HCT116 (cell line): ENCODE measurements around the gene IFI27L2. TPM values are rescaled to one million over a fixed set of nuclear protein-coding genes. Genes with fewer than 3 reads are reported as not detected.

Source experiments
- ATAC-seq: fragments of 200-7000 bp; cut with Tn5 transposase; 2 replicates; pipeline ENCODE4 v1.9.1; 2020; ENCODE audit warnings: mild to moderate bottlenecking, moderate library complexity
- BruUV-seq: library from RNA; stranded (reverse); fragments of 400-500 nt; replicated peaks from 2 replicates; lab custom pipeline; 2021; lab: Mats Ljungman, UMichigan
- CTCF ChIA-PET: fragments of 300-600 bp; sonication (Branson Sonifier 250); formaldehyde crosslinking; loops from one replicate; lab custom pipeline; 2021; ENCODE audit warnings: antibody characterized with exemption; lab: Charles Lee
- POLR2A ChIA-PET: fragments of 300-600, 350-600 bp; sonication (Branson Sonifier 250); formaldehyde crosslinking; loops from one replicate; lab custom pipeline; 2021; ENCODE audit warnings: antibody characterized with exemption; lab: Charles Lee
- RAD21 ChIA-PET, 2 experiments: fragments of 300-600 bp; sonication (Branson Sonifier 250); formaldehyde crosslinking; loops; one replicate each; lab custom pipeline; 2023; ENCODE audit warnings: low total read pairs in 2 of 2; ENCODE audit not compliant: uncharacterized antibody in 2 of 2, unreplicated experiment in 2 of 2, low non-redundant PET in 1 of 2; lab: Charles Lee
- DNase-seq: peaks from one replicate; pipeline ENCODE4 v3.0.0-alpha.2; 2010; ENCODE audit warnings: low read depth, low spot score
- H2AFZ ChIP-seq: fragments of 200-600 bp; shearing (Covaris generic), sonication (generic); 2 replicates; pipeline ENCODE4 v1.6.1; 2017; ENCODE audit warnings: low read depth, mixed run types, mixed read lengths, antibody characterized with exemption, low read length; ENCODE audit not compliant: poor library complexity, severe bottlenecking
- H3K27ac ChIP-seq: 2 replicates; pipeline ENCODE4 v1.5.1; 2012; ENCODE audit warnings: low read depth, low read length
- H3K27me3 ChIP-seq: fragments of 200-600 bp; sonication (generic); 2 replicates; pipeline ENCODE4 v1.6.1; 2016; ENCODE audit warnings: mixed run types, low read length, mixed read lengths; ENCODE audit not compliant: insufficient read depth
- H3K36me3 ChIP-seq, 2 experiments: fragments of 200-500 bp in 1 of 2; fragments of 200-600 bp in 1 of 2; sonication (Bioruptor generic) in 1 of 2; sonication (generic) in 1 of 2; 2 replicates each; pipeline versions ENCODE4 v1.5.1 to v1.6.1; 2014 to 2016; ENCODE audit warnings: low read length in 2 of 2, inconsistent platforms in 1 of 2, mixed read lengths in 1 of 2, mixed run types in 1 of 2; ENCODE audit not compliant: insufficient read depth in 2 of 2, control insufficient read depth in 1 of 2
- H3K4me1 ChIP-seq, 2 experiments: fragments of 200-600 bp in 1 of 2; sonication (generic) in 1 of 2; 2 replicates each; pipeline versions ENCODE4 v1.5.1 to v1.6.1; 2012 to 2017; ENCODE audit warnings: low read length in 2 of 2, inconsistent platforms in 1 of 2, mild to moderate bottlenecking in 1 of 2, mixed read lengths in 1 of 2, mixed run types in 1 of 2, moderate library complexity in 1 of 2; ENCODE audit not compliant: insufficient read depth in 2 of 2, control insufficient read depth in 1 of 2
- H3K4me2 ChIP-seq: fragments of 200-600 bp; sonication (generic); 2 replicates; pipeline ENCODE4 v1.6.1; 2017; ENCODE audit warnings: mixed run types, low read length, mixed read lengths
- H3K4me3 ChIP-seq, 2 experiments: fragments of 200-600 bp in 1 of 2; sonication (generic) in 1 of 2; replicated peaks in 1 of 2; 2 replicates each; pipeline ENCODE4 v1.5.1; 2011 to 2016; ENCODE audit warnings: low read length in 2 of 2, control low read depth in 1 of 2, low read depth in 1 of 2, mild to moderate bottlenecking in 1 of 2, mixed read lengths in 1 of 2, mixed run types in 1 of 2
- H3K79me2 ChIP-seq: fragments of 200-600 bp; sonication (generic); 2 replicates; pipeline ENCODE4 v1.6.1; 2017; ENCODE audit warnings: mild to moderate bottlenecking, mixed run types, low read length, moderate library complexity, mixed read lengths; ENCODE audit not compliant: insufficient read depth
- H3K9ac ChIP-seq: fragments of 200-600 bp; sonication (generic); 2 replicates; pipeline ENCODE4 v1.6.1; 2016; ENCODE audit warnings: low read length, mixed read lengths
- H3K9me2 ChIP-seq: fragments of 200-600 bp; sonication (generic), shearing (Covaris generic); 2 replicates; pipeline ENCODE4 v1.6.1; 2017; ENCODE audit warnings: mixed run types, mild to moderate bottlenecking, moderate library complexity; ENCODE audit not compliant: insufficient read depth
- H3K9me3 ChIP-seq, 2 experiments: fragments of 200-500 bp in 1 of 2; fragments of 200-600 bp in 1 of 2; sonication (Bioruptor generic) in 1 of 2; sonication (generic) in 1 of 2; 2 replicates each; pipeline ENCODE4 v1.6.1; 2014 to 2017; ENCODE audit warnings: low read length in 2 of 2, mixed read lengths in 2 of 2, inconsistent platforms in 1 of 2, low read depth in 1 of 2, mild to moderate bottlenecking in 1 of 2, mixed run types in 1 of 2, moderate library complexity in 1 of 2; ENCODE audit not compliant: control insufficient read depth in 1 of 2, insufficient read depth in 1 of 2
- H4K20me1 ChIP-seq: fragments of 200-600 bp; sonication (generic), shearing (Covaris generic); 2 replicates; pipeline ENCODE4 v1.6.1; 2017; ENCODE audit warnings: mixed run types, mild to moderate bottlenecking, moderate library complexity; ENCODE audit not compliant: insufficient read depth
- EZH2 ChIP-seq: fragments of 200-600 bp; sonication (generic); IDR thresholded peaks from 2 replicates; pipeline ENCODE4 v1.6.1; 2017; ENCODE audit warnings: antibody characterized with exemption, mixed run types
- EZH2phosphoT487 ChIP-seq: fragments of 200-600 bp; IDR thresholded peaks from 2 replicates; pipeline ENCODE4 v1.6.1; 2018; ENCODE audit warnings: antibody characterized with exemption, borderline replicate concordance
- FOSL1 ChIP-seq: IDR thresholded peaks from 2 replicates; pipeline ENCODE4 v1.6.1; 2012; ENCODE audit warnings: low read depth
- POLR2AphosphoS5 ChIP-seq: IDR thresholded peaks from 2 replicates; pipeline ENCODE4 v1.6.1; 2011; ENCODE audit warnings: mild to moderate bottlenecking, low read depth, low read length, moderate library complexity
- RAD21 ChIP-seq: IDR thresholded peaks from 2 replicates; pipeline ENCODE4 v1.6.1; 2012; ENCODE audit warnings: low read depth, mild to moderate bottlenecking
- SIN3A ChIP-seq: IDR thresholded peaks from 2 replicates; pipeline ENCODE4 v1.6.1; 2012; ENCODE audit warnings: low read depth
- TCF7L2 ChIP-seq: IDR thresholded peaks from 2 replicates; pipeline ENCODE4 v1.7.0; 2011; ENCODE audit warnings: borderline replicate concordance, inconsistent platforms; ENCODE audit not compliant: insufficient read depth, insufficient read length; ENCODE audit errors: extremely low read depth
- intact Hi-C: fragments of 100-400 bp; cut with micrococcal nuclease; formaldehyde crosslinking; loops from 2 replicates; pipeline ENCODE4 v1.10.0; 2022
- total RNA-seq: library from RNA; stranded (reverse); gene quantifications from one replicate; pipeline ENCODE4 v1.2.1, GENCODE V29; 2021; ENCODE audit not compliant: unreplicated experiment

The IFI27L2 gene
- total RNA-seq, 1 experiment from 2014 or later: 42.9 TPM

- Histone ChIP-seq H3K9ac (no peak overlapping the region), H3K27ac (no peak overlapping the region), H3K9me2 (no peaks in the 10 kb centered on the region), H3K4me3 (no peak overlapping the region), H3K27me3 (no peaks in the 10 kb centered on the region), H3K79me2 (no peaks in the 10 kb centered on the region), H3K4me2 (no peak overlapping the region), H2AFZ (no peak overlapping the region), H4K20me1 (no peaks in the 10 kb centered on the region), H3K36me3 (no peaks in the 10 kb centered on the region), H3K4me1 (peaks cover 0 to 6% of the 10 kb centered on the region in 2 experiments; a peak in 1 of 4 replicates), H3K9me3 (no peaks in the 10 kb centered on the region)
- no peak for ATAC-seq
- no peak for DNase-seq
- ChIA-PET POLR2A (no interaction called here), CTCF (no interaction called here), RAD21 (no interaction called here)
- intact Hi-C loops: no loop called here
- no TSS peak for BruUV-seq
- TF ChIP-seq EZH2: no peak
- no peak for TF ChIP-seq TCF7L2
- TF ChIP-seq EZH2phosphoT487: no peak
- no peak for TF ChIP-seq FOSL1
- TF ChIP-seq POLR2AphosphoS5: no peak
These were observed 41.5 kb downstream of the IFI27L2 start for GRCh38 chr14:94087891-94088290.

- H2AFZ ChIP-seq: no peak overlapping the region
- H3K9ac ChIP-seq: peak overlapping the region; percentile 94
- H4K20me1 ChIP-seq: peaks cover 5% of the 10 kb centered on the region; the same call in 1 of the 2 replicates
- CTCF ChIA-PET: interaction anchor here (0.7 kb wide), 1 partner anchor 55 kb away, joined by 4 read pairs; no protein-coding TSS in a partner anchor
- H3K4me2 ChIP-seq: peak overlapping the region; percentile 83
- peak; percentile 47 for ATAC-seq
- BruUV-seq: TSS peak; percentile 75
- H3K79me2 ChIP-seq: peaks cover 50% of the 10 kb centered on the region
- no peaks in the 10 kb centered on the region for H3K9me2 ChIP-seq
- DNase-seq: no peak
- RAD21 ChIA-PET: no interaction called here
- no peaks in the 10 kb centered on the region for H3K9me3 ChIP-seq
- H3K4me3 ChIP-seq: peak overlapping the region; percentile 82 to 84
- TF ChIP-seq RAD21: no peak
- TF ChIP-seq SIN3A: peak; percentile 10; the same call in 1 of the 2 replicates
- POLR2A ChIA-PET: interaction anchor here (0.7 to 1.3 kb wide), 3 partner anchors 10 to 50 kb away, joined by 3 to 6 read pairs (median 3); no protein-coding TSS in a partner anchor
- no peaks in the 10 kb centered on the region for H3K27me3 ChIP-seq
- peak overlapping the region; percentile 20 for H3K27ac ChIP-seq
- intact Hi-C loops: no loop called here
- H3K4me1 ChIP-seq: peaks cover 9 to 16% of the 10 kb centered on the region in 2 experiments; a peak in 3 of 4 replicates
- H3K36me3 ChIP-seq: peaks cover 14 to 26% of the 10 kb centered on the region in 2 experiments
These were observed 48.0 kb downstream of the IFI27L2 start for GRCh38 chr14:94081386-94081820.
